Epithelial cell of proximal tubule (primary cell): Measurements from ENCODE around the gene CTDSPL. TPM values are rescaled to one million over a fixed set of nuclear protein-coding genes. Genes with fewer than 3 reads are reported as not detected.

Source experiments
- DNase-seq: peaks from one replicate; pipeline ENCODE4 v3.0.0-alpha.2; 2011; ENCODE audit warnings: low read depth
- H3K4me3 ChIP-seq: 2 replicates; pipeline ENCODE4 v1.5.1; 2011; ENCODE audit warnings: low read depth, mild to moderate bottlenecking, low read length
- total RNA-seq: library from RNA; depleted of rRNA; stranded (reverse); fragments of >200 nt; gene quantifications from 2 replicates; pipeline ENCODE4 v1.2.3, GENCODE V29; 2015
- TF ChIP-seq, protein P1 (sequence below): conservative IDR thresholded peaks from 2 replicates; pipeline ENCODE4 v1.5.1; 2012; ENCODE audit warnings: low read depth, mild to moderate bottlenecking, low read length

CTDSPL gene
- total RNA-seq, 1 donor from 2014 or later = 25.5 TPM

DNA sequence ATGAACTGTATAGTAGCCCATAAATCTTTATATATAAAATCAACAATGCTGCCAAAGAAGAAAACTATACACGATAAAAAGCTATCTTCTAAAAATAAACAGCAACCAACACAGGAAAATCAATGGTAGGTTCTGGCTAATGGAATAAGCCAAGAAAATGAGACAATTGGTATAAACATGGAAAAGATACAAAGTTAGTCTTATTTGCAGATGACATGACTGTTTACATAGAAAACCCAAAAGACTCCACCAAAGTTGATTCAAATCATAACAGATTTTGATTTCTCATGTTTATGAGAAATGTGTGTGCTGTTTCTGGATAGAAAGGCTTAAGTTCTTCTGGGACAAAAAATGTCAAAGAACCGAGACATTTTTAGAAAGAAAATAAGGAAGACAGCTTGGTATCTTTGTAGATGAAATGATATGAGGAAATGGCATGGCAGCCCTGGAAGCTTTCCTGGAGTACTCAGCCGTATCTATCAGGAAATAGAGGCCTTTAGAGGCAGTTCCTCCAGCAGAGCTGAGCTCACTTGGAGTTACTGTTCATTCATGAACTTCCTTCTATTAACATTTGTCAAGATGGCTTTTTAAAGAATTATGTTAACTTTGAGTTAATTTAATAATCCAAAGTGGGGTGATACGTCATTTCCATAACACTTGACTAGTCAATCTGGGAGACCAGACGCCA, 92.2 kb downstream of the CTDSPL start:
- H3K4me3 ChIP-seq = no peak overlapping the region
- no peak for DNase-seq
- TF ChIP-seq, protein P1, sequence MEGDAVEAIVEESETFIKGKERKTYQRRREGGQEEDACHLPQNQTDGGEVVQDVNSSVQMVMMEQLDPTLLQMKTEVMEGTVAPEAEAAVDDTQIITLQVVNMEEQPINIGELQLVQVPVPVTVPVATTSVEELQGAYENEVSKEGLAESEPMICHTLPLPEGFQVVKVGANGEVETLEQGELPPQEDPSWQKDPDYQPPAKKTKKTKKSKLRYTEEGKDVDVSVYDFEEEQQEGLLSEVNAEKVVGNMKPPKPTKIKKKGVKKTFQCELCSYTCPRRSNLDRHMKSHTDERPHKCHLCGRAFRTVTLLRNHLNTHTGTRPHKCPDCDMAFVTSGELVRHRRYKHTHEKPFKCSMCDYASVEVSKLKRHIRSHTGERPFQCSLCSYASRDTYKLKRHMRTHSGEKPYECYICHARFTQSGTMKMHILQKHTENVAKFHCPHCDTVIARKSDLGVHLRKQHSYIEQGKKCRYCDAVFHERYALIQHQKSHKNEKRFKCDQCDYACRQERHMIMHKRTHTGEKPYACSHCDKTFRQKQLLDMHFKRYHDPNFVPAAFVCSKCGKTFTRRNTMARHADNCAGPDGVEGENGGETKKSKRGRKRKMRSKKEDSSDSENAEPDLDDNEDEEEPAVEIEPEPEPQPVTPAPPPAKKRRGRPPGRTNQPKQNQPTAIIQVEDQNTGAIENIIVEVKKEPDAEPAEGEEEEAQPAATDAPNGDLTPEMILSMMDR = no peak

DNA sequence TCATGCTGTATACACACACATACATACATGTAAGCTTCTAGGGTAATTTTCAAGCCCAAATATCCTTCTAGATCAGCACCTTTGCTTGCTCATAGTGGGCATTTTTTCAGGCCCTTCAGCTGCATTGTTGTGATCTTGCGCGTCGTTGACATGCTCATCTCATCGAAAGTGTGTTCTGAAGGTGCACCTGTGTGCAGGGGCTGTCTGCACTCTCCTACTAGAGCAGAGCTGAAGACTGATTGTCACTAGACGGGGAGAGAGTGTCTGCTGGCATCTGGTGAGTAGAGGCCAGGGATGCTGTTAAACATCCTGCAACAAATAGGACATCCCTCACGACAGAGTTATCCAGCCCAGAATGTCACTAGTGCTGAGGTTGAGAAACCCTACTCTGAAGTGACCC, 93.2 kb downstream of the CTDSPL start:
- TF ChIP-seq, protein P1 = no peak
- no peak for DNase-seq
- H3K4me3 ChIP-seq = no peak overlapping the region

DNA sequence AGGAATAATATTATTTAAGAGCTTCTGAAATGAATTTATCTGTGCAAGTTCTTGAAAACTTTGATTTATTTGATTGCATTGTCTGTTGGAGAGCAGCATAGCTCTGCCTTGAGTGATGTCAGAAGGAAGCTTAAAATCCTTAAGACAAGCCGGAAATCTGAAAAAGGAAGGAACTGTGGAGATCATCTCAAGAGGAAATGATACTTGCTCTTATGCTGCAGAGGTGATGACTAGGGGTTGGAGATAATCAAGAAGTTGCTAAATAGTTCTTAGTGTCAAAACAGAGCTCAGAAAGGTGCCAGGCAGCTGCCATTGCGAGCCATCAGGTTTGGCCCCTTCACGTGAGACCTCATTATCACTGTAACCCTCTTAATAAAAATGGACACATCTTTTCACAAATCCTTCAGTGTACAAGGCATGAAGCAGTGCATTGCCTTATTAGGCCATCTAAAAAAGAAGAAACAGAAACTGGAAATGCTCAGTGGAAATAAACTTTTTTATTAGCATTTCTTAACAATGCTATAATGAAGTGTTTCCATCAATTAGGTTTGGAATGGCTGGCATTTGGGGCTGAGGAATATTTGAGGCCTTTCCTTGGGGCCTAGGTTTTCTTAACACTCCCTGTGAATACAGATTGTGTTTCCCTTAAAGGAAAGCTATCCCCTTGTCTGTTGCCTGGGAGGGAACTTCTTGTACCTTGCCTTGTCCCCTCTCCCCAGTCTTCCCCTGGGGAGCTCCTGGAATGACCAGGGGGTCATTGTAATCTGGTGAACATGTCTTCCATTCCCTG, 94.4 kb downstream of the CTDSPL start:
- DNase-seq = no peak
- TF ChIP-seq, protein P1 = no peak
- H3K4me3 ChIP-seq = no peak overlapping the region

DNA sequence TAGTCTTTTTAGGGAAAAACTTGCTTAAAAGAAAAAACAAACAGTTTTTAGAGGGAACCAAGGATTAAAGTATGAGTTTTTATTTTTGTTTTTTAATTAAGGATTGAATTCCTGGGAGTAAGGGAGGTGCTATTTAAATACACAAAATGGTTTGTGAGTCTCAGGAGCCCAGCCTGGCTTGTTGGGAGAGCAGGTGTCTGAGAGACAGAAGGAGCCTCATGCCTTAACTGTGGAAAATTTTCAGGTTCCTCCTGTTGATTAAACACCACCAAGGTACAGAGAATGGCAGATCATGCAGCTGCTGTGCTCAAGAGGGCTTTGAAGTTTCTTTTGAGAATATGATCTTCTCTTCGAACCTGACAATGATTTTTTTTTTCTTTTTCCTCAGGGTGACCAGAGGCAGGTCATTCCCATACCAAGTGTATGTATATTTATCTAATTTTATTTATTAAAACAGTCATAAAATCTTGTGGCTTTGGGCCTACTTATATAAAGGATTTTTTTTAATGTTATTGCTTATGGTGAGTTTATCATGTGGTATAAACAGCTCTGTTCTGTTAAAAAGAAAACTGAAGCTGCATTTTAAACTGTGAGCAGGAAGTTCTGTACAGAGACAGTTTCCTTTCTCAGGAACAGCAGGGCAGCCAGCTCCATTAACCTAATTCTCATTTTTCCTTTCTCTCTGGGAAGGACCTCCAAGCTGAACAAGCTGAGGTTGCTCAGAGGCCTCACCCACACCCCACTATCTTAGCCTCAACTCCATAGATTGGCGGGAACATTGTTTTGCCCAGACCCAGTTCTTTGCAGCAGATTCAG, 95.3 kb downstream of the CTDSPL start:
- TF ChIP-seq, protein P1 = no peak

DNA sequence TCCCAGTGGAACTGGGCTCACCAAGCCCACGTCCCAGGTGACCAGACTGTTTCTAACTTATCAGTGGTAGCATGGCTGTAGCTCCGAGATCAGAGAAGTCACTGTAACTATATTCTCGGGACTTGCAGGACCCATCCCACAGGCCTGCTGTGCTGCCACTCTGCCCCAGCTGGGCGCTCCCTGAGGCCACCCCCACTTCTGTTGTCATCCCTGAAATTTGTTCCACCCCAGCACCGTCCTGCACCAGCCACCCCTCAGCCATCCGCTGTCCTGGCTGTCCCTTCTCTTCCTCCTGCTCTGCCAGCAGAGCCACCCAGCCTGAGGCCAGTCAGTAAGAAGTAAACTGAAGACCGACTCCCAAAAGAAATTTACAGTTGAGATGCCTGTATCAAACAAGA, 95.9 kb downstream of the CTDSPL start:
- no peak for DNase-seq
- TF ChIP-seq, protein P1 = no peak
- no peak overlapping the region for H3K4me3 ChIP-seq

More for the DNA sequence above, 95.3 kb downstream of the CTDSPL start:
- no peak for DNase-seq
- no peak overlapping the region for H3K4me3 ChIP-seq

DNA sequence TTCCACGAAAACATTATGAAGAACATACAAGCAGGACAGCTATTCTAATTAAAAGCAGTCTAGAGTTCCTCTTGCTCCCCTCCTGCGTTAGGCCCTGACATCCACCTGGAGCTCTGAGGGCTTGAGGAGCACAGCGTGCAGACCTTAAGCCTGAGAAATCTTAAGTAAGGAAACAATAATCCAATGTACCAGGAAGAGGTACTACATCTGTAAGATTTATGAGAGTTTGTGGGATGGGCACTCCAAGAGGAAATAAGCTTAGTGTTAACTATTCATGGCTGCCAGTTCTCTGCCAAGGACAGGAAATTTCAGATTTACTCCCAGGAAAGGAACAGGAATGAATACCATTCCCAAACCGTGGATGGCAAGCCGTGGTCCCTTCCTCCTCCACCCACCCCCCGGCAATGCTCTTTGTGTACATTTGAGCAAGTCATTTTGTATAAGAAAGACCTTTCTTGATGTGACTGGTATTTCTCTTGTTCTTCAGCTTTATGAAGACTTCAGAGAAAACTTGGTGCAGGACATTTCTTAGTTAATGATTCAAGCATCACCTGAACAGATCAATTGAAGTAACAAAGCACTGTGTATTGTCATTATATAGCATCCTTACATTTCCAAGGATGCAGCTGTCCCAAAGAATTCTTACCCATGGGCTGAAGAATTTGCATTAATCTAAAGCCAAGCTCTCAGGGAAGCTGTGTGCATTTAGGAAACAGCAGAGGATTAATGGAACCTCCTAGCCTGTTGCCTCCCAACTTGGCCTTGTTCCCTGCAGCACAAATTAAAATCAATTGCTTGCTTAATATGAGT, 100.1 kb downstream of the CTDSPL start:
- no peak for DNase-seq
- H3K4me3 ChIP-seq = no peak overlapping the region
- TF ChIP-seq, protein P1 = no peak
